HTERT RPE-1 (cell line): ENCODE results near the gene NME3.

Experiments used
- in situ Hi-C: fragments of 300-500 bp; cut with MboI; formaldehyde crosslinking; loops from 4 replicates; pipeline ENCODE4 v1.14.3; 2020; ENCODE audit warnings: low sequenced_read_pairs

NME3 gene

DNA sequence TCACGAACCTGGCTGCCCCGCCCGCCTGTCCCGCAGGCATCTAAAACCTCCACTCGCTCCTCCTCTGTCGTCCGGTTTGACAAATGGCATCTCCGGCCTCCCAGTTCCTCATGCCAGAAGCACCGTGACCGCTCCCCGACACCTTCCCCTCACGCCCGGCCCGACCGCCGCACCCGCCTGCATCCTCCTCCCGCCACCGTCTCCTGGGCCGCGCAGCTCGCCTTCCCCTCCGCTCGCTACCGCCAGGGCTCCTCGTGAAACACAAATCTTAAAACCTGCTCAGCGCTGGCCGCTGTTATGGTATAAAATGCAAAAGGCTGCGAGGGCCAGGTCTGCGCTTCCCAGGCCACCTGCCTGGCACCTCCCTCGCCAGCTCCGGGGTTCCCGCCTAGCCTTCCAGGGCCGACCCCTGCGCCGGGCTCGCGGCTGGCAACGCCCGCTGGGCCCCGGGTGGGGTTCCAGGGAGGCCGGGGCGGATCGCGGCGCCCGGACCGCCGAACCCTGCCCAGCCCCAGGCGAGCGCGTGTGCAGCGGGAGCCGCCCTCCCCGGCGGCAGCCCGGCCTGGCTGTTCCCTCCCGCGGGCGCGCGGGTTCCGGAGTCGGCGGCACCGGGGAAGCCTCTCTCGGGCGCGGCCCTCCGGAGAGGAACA is 10.5 kb upstream of the NME3 start:
- in situ Hi-C loops = no loop called here

DNA sequence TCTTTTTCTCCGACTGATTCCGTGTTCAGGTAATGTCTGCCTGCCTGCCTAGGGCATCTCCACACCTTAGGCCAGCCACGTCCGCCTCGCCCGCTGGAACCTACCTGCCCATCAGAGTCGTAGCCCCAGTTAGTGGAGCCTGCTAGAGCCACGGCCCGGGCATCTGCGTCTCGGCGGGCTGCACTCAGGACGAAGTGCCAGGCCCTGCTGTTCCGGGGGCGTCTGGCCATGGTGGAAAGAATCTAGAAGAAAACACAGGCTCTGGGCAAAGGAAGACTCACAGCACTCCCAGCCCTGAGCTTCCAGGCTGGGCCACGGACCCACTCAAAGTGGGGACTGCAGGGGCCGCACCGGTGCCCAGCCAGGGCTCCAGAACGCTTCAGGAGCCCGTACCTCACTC is 9.9 kb upstream of the NME3 start:
- in situ Hi-C loops = no loop called here

DNA sequence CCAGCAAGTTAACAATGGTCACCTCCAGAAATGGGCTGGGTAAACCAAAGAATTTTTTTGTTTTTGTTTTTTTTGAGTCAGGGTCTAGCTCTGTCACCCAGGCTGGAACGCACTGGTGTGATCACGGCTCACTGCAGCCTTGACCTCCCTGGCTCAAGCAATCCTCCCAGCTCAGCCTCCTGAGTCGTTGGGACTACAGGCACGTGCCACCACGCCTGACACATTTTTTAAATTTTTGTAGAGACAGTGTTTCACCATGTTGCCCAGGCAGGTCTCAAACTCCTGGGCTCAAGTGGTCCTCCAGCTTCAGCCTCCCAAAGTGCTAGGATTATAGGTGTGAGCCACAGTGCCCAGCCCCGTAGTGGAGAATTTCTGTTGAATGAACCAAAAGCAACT is 9.3 kb upstream of the NME3 start:
- in situ Hi-C loops = no loop called here

DNA sequence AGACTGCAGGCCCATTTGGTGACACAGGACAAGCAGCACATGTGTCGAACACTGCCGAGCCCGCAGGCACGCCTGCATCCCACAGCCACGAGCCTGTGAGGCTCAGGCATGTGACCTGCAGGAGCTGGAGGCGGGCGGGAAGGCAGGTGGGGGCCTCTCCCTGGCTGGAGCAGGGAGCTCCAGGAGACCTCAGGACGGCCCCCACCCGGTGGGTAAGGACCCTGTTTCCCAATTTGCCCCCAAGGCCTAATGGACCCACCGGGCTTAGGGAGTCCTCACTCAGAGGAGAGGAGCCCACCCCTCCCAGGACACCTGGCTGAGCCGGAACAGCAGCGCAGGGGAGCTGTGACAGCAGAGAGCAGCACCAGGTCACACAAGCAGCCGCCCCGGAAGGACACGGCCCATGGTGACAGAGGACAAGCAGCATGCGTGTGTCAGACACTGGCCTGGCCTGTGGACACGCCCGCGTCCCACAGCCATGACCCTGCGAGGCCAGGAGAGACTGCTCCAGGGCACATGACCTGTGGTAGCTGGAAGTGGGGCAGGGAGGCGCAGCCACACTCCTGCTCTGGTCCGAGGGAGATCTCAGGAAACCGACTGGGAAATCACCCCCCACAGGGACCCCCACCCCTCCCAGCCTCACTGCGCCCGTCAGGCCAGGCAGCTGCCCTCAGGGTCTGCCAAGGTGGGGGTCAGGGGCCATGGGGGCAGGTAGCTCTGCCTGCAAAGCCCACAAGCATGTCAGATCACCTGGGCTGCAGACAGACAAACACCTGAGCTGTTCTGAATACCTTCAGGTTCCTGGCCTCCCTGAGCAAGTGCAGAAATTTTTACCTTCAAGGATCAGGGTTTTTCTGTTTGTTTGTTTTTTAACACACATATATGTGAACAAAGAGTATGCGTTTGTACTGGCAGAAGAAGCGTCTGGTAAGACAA is 8.7 kb upstream of the NME3 start:
- in situ Hi-C loops = no loop called here

DNA sequence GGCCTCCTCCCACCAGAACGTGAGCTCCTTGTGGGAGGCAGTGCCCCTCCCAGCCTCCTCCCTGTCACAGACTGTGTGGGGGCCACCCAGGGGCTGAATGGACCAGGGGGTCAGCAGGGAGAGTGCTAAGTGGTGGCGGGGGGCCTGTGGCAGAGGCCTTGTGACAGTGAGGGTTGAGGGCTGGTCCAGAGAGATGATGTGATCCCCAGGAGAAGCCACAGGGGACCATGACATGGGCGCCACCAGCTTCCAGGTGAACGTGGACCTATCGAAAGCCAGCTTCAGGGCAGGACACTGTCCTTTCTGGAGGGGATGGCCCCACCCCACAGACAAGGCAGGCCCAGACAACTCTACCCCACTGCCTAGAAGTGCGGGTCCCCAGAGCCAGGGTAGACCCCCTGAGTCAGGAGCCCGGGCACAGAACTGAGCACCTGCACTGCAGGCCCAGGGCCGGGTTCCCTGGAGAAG is 7.9 kb upstream of the NME3 start:
- in situ Hi-C loops = no loop called here

DNA sequence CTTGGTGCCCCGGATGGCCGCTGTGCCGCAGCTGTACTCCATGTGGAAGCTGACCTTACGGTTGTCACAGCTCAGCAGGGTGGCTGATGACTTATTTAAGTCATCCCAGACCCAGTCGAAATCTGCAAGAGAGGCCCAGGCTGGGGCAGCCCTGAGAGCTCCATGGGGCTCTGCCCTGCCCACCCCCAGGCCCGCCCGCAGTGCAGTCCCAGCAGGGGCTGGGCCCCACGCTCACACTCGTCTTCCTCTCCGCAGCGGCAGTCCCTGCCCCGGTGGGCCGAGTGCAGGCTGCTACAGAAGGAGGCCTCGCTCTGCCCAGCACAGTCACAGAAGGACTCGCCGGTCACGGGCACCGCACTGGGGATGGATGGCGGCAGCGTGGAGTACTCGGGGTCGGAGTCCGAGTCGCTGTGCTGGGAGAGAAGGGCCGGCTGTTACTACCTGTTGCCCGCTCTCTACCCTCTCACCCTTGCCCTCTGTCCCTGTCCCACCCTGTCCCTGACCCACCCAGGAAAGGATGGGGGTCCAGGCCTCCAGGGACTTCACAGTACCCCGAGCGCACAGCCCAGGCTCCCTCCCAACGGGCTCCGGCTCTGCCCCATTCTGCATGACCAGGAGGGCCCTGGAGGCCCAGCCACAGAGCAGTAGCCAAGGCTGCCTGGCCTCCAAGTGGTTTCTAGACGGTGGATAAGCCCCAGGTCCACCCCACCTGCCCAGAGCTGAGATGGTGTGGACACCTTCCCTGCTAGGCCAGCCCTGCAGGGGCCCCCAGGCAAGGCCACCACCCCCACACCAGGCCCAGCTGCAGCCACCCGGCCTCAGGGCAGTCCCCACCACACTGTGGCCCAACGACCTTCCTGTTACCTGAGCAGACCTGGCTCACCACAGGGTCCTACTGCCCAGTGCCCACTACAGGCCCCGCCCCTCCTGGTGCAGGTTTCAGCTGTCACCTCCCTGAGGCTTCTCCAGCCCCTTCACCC is 7.1 kb upstream of the NME3 start:
- in situ Hi-C loops = no loop called here

DNA sequence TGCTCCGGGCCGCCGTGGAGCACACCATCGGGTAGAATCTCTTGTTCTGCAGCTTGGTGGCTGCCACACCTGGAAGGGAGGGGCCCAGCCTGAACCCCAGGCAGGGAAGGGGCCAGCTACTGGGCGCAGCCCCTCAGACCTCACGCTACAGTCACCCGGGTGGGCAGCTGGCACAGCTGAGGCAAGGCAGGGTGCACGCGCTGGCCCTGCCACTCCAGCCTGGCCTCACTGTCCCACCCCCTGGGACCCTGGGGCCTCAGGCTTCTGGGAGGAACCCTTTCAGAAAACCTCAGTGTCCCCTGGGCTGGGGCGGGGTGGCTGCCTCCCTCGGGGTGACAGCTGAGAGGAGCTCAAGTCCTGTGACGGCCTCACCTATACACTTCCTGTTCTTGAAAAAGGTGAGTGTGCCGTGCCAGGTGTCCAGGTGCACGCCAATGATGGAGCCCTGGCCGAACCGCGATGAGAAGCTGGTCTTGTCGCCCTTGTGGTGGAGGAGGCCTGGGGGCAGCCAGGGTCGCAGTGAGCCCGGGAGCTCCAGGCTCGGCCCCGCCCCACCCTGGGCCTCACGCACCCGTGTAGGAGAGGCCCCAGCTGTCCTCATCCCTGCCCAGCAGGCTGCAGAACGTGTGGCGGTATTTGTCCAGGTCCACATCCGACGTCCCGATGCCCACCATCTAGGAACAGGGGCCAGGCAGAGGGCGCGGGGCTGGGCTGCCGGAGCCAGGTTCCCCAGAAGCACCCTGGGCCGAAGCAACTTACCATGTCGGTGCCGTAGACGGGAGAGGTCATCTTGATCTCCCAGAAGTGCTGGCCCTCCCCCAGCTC is 6.2 kb upstream of the NME3 start:
- in situ Hi-C loops = no loop called here

DNA sequence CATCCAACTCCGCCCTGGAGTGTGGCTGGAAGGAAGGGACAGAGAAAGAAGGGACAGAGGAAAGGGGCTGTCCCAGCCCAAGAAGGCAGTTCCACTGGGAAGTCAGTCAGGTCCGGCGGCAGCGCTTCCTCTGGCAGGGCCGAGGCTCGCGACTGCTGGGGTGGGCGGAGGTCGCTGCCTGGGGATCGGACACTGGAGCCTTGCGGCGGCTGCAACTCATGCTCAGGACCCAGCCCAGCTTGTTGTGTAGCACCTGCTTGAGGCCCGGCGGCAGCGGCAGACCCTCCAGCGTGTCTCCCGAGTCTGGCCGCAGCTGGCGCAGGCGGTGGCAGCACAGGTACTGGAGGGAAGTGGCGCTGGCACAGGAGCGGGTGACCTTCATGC is 5.6 kb upstream of the NME3 start:
- in situ Hi-C loops = no loop called here

DNA sequence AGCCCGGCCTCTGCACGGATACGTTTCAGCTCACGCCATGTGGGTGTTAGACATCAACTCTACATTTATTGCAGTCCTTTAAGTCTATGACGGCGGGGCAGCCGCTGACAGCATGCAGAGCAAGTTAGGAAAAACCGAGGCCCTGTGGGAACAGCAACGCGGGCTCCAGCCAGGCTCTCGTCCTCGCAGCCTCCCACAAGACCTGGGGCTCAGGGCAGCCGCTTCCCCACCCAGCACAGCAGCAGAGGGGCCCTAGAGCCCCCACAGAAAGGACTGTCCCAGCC is 5.3 kb upstream of the NME3 start:
- in situ Hi-C loops = no loop called here

DNA sequence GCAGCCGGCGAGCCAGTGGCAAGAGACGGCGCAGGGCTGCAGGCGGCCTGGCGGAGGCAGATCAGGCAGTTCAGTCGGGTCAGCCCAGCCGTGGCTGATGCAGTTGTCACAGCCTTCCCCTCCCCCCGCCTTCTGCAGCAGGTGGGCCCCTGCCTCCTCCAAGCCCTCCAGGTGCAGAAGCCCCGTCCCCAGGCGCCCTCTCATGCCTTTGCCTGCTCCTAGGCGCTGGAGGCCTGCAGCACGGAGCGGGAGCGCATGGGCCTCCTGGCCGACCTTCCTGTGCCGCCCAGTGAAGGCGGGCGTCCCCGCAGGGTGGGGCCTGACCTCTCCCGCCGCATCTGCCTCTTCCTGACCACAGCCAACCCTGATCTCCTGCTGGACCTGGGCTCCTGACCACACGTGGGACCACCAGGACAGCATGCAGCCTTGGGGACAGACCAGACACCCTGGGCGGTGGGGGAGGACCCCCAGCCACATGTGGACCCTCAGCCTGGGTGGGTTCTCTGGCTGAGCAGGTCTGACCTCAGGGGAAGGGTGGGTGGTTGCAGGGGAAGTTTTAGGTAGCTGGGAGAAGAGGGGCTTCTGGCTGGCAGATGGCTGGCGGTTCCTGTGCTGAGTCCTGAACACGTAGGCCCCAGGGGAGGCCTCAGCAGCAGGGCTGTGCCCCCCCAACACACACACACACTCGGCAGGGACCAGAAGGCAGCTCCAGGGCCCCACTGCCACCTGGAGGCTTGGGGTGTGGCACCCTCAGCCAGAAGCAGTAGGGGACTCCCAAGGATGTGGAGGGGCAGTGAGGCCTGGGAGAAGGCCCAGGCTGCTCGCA is 4.7 kb upstream of the NME3 start:
- in situ Hi-C loops = no loop called here

DNA sequence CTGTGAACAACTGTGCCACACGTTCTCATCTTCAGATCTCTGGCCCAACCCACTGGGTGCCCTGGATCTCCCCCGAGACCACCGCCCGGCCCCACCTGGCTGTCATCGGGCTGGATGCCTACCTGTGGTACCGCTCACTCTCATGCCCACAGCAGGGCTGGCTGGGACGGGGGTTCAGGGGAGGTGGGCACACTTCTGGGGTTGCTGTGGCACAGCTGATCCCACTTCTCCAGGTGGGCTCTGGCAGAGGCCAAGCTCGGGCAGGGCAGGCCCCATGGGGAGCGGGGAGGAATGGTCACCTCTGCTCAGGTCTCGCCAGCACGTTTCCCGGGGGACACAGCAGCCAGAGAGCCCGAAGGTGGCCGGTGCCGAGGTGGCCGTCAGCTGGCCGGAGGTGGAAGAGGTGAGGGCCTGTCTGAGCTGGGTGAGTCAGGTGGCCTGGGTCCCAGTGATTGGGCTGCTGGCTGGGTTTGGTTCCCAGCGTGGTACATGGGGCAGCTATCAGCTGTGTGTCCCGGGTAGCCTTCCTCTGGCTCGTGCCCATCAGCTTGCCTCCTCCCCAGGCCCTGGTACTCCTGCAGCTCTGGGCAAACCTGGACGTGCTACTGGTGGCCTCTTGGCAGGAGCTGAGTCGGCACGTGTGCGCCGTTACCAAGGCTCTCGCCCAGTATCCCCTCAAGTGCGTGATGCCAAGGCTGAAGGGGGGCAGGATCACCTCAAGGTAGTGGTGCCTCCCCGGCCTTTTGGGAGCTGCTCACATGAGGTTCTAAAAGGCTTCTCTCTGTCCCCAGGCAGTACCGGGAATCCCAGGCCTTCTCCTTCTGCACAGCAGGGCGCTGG is 3.9 kb upstream of the NME3 start:
- in situ Hi-C loops = no loop called here

DNA sequence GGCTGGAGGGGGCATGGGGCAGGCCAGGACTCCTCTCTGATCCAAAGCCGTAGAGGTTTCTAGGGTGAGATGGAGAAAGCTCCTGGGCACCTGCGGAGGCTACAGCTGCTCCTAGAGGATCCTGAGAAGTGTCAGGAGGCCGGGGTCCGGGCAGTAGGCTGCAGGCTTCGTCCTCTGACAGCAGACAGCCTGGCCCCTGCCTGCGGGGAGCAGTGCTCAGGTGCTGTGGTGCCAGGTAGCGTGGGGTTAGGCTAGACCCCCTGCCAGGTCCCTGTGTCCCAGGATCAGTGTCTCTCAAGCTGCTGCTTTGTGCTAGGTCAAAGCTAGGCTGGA is 3.1 kb upstream of the NME3 start:
- in situ Hi-C loops = no loop called here

DNA sequence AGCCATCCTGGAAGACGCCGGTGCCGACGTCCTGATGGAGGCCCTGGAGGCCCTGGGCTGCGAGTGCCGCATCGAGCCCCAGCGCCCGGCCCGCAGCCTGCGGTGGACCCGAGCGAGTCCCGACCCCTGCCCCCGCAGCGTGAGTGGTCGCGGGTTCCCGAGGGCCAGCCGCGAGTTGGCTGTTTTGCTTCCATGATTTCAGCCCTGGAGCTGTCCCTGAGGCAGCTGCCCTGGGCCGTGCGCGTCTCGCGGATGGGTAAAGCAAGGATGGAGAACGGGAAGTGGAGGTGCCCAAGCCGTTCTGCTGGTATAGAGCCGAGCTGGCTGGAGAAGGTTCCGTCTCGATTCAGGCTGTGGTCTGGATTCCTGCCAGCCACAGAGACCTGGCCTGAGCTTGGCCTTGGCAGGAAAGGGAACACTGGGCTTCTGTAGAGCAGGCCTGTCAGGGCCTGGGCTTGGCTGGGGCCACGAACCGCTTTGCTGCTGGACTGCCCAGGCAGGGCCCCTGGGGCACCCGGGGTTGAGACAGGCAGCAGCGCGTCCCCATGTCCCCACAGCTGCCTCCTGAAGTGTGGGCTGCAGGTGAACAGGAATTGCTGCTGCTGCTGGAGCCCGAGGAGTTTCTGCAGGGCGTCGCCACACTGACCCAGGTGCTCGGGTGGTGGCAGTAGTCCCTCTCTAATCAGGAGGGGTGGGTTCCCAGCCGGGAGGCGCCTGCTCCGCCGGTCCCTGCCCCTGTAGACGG is 2.5 kb upstream of the NME3 start:
- in situ Hi-C loops = no loop called here

DNA sequence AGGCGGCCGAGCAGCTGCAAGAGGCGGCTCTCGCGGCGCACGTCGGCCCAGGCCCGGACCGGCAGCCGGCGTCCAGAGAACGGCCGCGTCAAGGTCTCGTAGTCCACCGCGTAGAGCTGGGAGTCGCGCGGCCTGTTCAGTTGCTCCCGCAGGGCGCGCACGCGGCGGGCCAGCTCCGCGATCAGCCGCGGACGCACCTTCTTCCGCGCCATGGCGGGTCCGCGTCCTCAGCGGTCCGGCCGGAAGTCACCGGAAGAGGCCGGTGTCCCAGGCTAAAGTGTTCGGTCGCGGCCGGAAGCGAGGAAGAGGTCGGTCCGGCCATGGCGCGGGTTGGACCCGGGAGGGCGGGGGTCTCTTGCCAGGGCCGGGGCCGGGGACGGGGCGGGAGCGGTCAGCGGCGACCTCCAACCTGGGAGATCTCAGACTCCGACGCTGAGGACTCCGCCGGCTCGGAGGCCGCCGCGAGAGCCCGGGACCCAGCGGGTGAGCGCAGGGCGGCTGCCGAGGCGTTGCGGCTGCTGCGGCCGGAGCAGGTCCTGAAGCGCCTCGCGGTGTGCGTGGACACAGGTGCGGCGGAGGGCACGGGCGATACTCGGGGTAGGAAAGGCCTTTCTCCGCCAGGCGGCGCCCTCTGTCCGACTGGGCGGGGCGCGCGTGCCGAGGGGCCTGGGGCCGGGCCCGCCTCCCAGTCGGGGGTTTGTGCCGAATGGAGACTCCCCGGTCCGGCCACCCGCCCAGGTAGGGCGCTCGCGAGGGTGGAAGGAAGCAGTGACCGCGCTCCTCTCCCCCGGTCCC is 1.8 kb upstream of the NME3 start, which contains the start of gene MRPS34:
TSS of gene MRPS34 (minus strand) at position 227 of the 795 bp plus-strand sequence. CDS start at position 212, 15 bp downstream.
- in situ Hi-C loops = no loop called here

DNA sequence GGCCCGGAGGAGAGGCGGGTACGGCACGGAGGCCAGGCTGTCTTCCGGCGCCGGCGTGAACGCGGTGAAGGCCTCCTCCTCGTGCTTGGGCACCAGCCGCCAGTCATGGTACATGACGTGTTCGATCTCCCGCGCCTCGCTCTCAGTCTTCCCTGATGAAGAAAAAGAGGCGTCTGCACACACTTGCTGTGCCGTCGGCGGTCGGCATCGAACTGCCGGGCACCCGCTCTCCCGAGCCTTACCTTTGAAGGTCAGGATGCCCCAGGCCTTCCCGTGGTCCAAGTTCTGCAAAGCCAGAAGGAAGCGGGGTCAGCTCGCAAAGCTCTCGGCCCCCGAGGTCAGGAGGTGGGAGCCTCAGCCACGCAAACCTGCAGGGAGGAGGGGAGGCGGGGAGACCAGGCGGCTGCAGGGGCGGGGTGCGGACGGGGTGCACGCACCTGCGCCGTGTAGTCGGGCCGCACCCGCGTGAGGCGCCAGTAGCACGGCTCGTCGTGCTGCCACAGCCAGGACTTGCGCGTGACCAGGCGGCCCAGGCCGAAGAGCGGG is 1.1 kb upstream of the NME3 start, which contains the start of gene EME2:
TSS of gene EME2 (plus strand) at position 449 of the 546 bp plus-strand sequence. CDS start 418 bp downstream, outside the sequence.
- in situ Hi-C loops = no loop called here

DNA sequence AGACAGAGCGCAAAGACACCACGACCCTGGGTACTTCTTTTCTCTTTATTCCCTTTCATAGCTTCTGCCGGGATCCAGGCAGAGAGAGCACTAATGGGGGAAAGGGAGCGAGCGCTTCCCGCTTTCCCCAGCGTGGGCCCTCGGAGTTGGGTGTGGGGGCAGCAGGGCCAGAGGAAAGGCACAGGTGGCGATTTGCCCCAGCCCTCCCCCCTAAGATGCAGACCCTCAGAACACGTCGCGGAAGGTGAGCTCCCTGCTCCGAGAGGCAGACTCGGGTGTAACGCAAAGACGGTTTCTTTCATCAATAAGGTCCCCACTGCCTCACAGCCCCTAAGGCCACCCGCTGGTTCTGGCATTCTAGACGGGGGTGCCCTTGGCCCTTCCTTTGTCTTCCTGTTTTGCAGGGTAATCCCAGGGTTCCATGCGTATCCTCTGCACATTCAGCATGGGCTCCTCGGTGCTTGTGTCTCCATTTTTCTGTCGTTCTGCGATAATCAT is 570 bp upstream of the NME3 start:
- in situ Hi-C loops = no loop called here
